GM21723 (cell line): ENCODE results near the gene USP7.

Experiments
- ATAC-seq: cut with Tn5 transposase; IDR thresholded peaks from one replicate; pipeline ENCODE4 v1.9.1; 2021; ENCODE audit warnings: mild to moderate bottlenecking, moderate library complexity; ENCODE audit not compliant: unreplicated experiment

Gene USP7

DNA sequence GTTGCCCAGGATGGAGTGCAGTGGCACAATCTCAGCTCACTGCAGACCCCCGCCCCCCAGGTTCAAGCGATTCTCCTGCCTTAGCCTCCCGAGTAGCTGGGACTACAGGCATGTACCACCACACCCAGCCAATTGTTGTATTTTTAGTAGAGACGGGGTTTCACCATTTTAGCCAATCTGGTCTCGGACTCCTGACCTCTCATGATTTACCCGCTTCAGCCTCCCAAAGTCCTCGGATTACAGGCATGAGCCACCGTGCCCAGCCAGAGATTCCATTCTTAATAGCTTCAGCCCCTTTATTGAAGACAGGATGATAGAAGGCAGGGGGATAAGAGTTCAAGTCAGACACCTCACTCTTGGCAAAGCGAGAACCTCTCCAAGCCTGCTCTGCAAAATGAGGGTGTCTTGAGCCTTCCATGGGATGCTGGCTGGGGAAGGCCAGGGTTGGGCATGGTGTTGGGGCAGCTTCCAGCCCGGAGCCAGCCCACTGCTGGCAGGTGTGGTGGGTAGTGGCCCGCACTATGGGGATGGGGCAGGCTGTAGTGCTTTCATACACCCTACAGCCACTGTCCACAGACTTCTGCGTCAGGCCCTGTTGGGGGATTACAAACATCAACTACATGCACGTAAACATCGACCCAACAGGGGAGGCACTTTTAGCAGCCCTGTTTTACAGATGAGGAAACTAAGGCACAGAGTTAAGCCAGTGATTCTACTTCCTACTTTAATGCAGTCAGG lies 98.4 kb downstream of the USP7 start:
- ATAC-seq: no peak

DNA sequence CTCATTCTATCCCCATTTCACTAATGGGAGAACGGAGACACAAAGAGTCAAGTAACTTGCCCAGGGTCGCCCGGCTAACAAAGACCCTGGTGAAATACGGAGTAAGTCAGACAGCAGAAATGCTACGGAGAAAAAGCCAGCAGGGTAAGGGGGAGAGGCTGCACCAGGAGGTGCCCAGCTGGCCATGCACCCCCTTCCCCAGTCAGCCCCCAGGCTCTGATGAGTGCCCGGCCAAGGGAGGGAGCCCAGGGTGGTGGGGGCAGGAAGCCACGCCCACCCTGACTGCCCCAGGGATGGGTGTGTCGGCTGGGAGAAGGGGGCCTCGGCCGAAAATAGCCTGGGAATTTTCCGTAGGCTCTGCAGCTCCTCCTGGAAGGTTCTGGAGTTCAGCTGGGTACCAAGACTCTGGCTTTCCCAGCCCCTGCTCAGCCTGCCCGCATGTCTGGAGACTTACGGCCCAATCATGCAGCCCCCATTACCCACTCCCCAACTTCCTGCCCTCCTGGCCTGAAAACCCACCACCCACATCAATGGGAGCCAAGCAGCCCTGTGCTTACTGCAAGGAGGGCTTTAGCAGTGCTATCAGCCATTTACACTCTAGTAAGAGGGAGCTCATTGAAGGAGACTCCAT lies 99.1 kb downstream of the USP7 start:
- ATAC-seq: no peak

DNA sequence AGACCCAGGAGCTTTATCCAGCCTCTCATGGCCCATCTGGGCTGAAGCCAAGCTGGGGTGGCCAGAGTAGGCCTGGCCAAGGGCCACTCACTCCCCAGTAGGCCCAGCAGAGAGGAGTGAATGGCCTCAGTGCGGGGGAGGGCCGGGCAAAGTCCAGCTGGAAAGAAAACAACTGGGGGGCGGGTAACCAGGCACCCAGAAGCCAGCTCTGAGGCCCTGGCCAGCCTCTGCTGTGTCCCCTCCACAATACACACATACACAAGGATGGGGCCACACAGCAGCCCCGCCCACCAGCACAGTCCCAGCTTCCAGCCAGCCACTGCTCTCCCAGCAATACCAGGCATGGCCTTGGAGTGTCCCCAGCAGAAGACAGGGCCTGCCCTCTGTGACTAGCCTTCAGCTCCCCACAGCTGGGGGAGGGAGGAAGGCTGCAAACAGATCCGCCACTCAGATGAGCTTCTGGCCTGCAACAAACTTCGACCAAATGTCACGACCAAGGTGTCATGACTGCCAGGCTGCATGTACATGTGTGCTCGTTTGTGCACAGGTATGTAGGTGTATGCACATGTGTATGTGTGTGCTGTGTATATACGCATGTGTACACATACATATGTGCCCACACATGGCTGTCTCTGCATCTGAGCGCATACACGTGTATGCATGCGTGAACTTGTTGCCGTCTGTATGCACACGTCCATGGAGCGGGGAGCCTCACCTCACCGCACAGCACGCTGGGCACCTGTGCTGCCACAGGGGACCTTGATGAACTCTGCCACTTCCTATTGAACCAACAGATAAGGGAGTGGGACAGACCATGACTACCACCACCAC lies 99.9 kb downstream of the USP7 start:
- ATAC-seq: no peak

DNA sequence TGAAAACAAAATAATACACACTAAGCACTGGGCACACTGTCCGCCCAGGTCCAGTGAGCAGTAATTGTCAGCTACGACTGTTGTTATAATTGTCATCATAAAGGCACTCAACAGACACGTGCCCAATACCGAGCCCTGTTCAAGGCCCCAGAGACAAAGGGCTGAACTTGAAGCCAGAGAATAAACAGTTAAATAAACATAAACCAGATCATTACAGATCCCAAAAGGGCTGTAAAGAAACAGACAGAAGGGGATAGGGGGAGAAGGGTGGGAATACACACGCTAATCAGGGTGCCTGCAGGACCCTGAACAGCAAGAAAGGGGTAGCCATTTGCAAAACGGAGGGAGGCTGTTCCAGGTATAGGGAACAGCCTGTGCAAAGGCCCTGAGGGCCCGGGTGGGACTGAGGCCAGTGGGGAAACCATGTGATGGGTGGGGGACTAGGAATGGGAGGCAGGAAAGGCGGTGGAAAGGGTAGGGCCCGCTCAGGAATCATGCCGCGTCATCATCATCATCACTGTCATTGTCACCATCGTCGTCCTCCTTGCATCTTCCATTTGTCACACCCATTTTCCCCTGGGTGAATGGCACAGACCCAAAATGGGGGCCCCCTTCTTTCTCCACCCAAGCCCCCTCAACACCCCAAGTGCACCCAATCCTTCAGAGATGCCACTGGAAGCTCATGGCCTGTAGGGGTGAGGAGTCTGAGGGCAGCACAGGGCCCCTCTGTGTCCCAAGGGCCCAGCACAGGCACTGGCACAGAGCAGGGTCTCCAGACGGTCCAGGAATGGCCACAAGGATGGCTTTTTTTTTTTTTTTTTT lies 101.2 kb downstream of the USP7 start:
- no peak for ATAC-seq

DNA sequence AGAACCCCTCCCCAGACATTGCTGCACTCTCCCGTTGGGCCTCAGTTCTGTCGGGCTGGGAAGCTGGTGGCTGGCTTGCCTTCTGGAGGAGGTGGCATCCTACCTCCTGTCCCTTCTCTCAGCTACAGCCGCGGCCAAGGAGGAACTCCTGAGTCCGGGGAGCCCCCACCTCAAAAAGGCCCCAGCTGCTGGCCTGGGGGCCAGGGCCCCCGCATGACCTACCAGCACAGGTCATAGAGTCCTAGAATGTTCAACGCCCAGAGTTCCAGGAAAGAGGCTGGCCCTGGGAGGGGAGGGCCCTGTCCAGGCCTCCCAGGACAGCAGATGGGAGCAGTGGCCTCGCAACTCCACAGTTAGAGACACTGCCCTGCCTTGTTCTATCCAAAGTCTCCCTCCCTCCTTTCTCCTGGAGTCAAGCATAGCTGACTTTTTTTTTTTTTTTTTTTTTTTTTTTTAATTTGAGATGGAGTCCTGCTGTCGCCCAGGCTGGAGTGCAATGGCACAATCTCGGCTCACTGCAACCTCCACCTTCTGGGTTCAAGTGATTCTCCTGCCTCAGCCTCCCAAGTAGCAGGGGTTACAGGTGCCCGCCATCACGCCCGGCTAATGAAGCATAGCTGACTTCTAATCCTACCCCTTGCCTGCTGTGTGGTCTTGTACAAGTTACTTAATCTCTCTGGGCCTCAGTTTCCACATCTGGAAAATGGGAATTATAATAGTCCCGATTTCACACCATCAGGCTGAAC lies 102.0 kb downstream of the USP7 start:
- ATAC-seq: no peak

DNA sequence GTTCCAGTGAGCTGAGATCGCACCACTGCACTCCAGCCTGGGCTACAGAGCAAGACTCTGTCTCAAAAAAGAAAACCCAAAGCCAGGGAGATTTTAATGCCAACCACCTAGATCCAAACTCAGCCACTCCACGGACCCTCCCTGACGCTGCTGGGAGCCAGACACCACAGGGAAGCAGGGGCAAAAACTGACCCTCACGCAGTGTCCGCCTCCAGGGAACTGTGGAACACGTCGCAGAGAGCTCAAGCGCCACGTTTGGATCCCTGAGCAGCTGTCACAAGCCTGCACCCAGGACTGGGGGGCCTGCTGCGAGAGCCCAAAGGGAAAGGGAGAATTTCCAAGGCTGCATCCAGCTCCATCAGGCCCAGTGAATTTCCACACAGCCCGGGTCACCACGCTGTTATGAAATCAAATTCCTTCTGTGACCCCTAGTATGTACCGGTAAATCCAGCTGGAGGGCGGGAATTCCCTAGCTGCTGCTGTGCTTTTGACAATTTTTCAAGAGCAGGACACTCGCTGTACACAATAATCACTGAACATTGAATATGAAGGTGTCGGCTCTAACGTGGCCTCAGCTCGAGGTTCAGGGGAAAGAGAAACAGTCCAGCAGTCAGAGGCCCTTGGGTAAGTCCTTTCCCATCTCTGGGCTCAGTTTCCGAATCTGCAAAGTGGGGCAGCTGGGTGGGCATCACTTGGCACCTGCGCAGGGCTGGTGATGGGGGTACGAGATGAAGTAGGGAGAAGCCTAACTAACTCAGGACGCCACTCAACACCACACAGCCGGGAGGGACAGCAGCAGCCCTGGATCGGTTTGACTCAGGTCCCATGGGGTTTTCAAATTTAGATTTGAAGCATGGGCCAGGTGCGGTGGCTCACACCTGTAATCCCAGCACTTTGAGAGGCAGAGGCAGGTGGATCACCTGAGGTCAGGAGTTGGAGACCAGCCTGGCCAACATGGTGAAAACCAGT lies 103.5 kb downstream of the USP7 start:
- no peak for ATAC-seq

DNA sequence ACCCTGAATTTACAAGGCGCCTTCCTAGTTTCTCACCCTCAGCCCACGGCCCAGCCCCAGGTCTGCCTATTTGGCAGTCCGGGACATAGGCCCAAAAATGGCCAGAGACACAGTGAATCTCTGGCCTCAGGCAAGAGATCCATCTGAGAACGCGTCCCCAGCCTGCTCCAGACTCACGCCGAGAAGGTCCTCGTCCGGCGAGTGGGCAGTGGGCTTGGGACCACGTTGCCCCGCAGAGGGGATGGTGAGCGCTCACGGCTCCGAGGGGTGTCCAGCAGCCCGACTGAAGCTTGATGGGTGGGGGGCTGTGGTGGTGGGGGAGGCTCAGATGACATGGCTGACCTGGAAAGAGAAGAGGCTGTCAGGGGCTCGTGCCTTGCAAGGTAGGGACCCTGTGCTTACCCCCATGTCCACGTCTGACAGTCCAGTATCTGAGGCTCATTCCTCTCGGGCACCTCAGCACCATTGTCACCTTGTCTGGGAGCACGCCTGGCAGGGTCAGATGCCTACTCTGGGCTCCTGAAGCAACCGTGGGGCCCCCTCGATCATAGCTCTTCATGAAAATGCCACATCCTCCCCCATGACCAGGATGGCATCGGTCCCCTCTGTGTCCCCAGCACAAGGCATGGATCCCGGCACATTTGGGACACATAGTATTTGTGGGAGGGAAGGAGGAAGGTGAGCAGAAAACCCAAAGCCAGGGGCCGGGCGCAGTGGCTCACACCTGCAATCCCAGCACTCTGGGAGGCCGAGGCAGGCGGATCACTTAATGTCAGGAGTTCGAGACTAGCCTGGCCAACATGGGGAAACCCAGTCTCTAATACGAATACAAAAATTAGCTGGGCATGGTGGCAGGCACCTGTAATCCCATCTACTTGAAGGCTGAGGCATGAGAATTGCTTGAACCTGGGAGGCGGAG lies 104.5 kb downstream of the USP7 start:
- ATAC-seq: no peak

DNA sequence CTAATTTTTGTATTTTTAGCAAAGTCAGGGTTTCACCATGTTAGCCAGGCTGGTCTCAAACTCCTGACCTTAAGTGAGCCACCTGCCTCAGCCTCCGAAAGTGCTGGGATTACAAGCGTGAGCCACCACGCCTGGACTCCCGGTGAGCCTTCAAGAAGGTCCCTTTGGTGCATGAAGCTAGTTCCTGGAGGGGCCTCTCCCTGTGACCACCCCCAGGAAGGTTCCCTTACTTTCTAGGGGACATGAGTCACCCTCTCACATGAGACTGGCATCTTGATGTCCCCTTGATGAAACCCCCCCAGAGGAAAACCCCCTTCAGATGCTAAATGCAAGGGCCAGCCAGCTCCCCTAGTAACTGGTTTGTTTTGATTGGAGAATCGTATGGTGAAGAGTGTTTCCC lies 107.7 kb downstream of the USP7 start:
- no peak for ATAC-seq

DNA sequence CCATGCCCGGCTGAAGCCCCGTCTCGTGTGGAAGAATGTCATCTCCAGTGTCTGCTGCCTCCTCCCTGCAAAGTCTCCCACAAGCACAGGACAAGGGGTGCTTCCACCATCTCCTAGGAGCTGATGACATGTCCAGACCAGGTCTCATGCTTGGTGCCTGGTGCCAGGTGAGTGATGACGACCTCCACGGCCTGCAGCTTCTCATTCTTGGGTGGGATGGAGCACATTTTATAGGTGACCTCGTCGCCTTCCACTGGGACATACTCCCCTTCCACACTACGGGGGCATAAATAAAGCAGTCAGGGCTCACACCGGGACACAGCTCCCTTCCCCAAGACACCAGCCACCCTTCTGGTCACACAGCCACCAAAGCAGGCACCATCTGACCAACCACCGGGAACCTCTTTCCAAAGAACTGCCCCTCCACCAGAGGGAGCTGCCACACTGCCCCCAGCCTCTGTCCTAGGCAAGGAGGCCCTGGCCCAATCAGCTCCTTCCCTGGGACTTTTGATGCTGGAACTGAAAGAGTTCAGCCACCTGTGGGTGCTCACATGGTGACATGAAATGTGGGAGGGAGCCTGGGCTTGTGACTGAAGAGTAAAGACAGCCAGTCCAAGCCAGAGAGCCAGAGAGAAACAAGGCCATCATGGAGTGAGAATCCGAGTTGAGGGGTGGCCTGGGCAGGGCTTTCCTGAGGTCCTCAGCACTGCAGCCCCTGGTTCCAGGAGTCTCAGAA lies 108.5 kb downstream of the USP7 start:
- no peak for ATAC-seq

DNA sequence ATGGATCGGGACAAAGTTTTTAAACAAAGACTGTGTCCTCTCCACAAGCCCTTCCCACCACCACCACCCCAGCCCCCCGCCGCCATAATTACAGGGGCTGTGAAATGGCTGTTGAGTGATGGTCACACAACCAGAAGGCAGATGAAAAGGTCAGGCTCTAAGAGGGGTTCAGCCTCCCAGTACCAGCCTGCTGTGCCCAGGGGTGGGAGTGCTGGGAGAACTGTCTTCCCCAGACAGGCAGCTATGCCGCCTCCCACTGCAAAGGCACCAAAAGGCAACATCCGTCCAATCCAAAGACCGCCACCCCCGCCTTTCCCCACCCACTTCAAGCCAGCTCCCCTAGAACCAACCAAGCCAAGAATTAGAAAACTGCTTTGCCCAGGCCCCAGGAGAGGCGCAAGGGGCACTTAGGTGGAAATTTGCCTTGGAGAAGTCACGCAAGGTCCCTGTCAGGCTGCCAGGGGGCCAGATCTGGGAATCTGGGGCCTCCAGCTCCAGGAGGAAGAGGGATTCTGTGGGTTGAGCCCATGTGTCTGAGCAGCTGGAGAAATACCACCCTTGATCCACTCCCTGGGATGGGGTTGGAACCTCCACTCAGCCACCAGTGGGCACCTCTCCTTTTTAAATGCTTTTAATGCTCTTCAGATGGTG lies 109.3 kb downstream of the USP7 start:
- ATAC-seq: no peak

DNA sequence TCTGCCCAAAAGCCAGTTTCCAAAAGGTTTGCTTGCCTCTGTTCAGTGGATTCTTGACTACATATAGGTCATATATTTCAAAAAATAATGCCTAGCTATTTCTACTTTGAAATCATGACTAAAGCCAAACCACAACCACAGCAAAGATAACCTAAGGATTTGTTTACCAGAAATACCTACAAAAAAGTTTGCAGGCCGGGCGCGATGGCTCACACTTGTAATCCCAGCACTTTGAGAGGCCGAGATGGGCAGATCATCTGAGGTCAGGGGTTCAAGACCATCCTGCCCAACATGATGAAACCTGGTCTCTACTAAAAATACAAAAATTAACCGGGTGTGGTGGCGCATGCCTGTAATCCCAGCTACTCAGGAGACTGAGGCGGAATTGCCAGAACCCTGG lies 110.1 kb downstream of the USP7 start:
- ATAC-seq: no peak

DNA sequence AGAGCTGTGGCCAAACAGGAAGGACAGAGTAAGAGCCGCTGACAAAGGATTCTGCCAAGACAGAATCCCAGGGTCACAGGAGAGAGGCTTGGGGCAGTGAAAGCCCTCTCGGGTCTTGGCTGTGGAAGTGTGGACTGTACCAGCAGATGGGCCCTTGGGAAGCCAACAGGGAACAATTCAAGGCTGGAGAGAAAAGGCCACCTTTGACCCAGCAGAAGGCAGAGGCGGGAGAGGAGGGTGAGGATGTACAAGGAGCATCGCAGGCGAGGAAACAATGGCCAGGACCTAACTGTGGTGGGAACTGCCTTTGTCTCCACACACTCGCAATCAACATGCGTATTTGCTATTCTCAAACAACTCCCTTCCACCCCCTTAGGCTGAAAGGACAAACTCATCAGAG lies 110.6 kb downstream of the USP7 start:
- no peak for ATAC-seq

DNA sequence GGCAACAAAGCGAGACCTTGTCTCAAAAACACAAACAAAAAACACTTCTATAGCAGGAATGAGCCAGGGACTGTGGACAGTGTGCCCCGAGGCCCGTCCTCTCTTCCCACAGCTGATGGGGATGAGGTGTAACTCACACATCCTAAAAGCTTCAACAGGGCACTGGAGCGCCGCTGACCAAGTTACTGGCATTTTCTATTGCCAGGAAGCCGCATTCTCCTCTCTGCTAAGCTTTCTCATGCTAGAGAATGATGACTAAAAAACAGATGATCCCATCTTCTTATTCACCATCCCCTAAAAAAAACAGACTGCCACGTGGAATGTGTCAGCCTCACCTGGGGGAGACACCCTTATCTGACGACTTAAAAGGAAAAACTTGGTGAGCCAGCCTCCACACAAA lies 111.2 kb downstream of the USP7 start:
- ATAC-seq: no peak

DNA sequence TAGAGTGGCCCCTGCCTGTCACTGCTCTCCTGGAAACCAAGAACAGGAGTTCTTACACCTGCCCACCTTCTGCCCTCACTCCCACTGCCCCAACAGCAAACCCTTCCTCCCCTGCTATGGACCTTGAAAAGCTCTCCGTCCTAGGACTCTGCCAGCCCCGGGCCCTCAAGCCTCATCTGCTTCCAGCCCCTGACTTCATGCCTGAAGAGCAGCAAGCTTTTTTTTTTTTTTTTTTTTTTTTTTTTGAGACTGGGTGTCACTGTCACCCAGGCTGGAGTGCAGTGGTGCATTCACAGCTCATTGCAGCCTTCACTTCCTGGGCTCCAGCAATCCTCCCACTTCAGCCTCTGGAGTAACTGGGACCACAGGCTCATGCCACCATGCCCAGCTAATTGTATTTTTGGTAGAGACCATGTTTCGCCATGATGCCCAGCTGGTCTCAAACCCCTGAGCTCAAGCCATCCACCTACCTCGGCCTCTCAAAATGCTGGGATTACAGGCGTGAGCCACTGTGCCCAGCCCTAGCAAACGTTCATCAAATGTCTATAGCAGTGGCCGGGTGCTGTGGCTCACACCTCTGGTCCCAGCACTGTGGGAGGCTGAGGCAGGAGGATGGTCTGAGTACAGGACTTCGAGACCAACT lies 111.8 kb downstream of the USP7 start:
- ATAC-seq: no peak

DNA sequence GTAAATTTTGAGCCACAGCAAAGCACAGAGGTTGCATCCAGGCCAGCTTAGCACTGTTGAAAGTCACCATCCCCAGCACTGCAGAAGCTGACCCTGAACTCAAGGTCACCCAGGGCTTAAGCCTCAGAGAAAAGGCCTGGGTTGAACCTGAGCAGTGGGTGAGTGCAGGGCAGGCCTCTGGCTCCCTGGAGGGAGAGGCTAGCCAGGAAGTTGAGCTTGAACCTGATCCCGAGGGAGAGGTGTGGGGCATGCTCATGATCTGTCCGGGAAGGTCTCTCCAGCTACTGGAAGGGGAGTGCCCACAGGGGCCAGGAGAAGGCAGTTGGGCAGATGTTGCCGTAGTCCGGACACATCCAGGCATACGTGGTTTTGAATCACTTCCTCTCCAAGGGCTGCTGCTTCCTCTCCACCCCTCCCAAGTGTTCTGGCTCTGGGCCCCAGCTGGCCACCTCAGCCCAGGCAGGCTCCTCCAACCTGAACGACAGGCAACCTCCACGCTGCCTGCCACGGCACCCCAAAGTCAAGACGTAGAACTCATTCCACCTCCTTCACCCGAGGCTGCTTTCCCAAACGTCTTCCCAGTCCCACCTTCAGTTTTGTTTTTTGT lies 113.3 kb downstream of the USP7 start:
- no peak for ATAC-seq

DNA sequence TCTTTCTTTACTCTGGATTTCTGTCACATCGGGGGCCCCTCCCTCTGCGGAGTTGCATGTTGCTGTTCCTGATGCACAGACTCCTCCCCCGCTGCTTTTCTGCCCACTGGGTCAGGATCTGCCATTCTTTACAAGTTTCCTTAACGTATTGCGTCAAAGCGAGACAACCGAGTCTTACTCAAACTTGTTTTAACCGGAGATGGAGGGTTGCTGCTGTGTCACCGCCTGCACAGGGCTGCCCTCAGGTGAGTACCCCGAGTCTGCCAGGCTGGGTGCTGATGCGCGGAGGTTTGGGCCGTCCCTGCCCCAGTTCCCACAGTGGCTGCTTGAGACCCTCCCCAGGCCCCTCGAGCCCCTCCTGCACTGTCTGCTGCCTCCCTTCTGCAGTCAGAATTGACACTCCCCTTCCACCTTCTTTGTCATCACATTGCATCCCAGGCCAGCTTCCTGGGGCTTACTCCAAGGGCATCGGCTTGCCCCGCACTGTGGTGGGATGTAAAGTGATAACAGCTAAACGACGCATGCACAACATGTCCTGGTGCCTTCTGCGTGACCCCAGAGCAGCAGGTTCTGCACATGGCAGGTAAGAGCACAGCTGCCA lies 114.2 kb downstream of the USP7 start:
- ATAC-seq: no peak
